D341Med (cell line): ENCODE results near the gene TMEM255B.
"Not testable (repeated sequence)": the region's sequence is repeated elsewhere in the genome, so short reads cannot be mapped to it uniquely, and the experiment has no call there.

Experiments
- DNase-seq: peaks from one replicate; pipeline ENCODE4 v3.0.0; 2012; ENCODE audit warnings: low spot score

The TMEM255B gene

GRCh38 chr13:113817860-113818691, 59.0 kb downstream of the TMEM255B start:
- no peak for DNase-seq

- no peak for DNase-seq
Observed at GRCh38 chr13:113818700-113819295, 59.8 kb downstream of the TMEM255B start.

- no peak for DNase-seq
Observed at GRCh38 chr13:113819341-113819730, 60.3 kb downstream of the TMEM255B start.

- DNase-seq: no peak
Observed at GRCh38 chr13:113819731-113820715, 61.0 kb downstream of the TMEM255B start.

GRCh38 chr13:113820813-113821651, 62.0 kb downstream of the TMEM255B start:
- no peak for DNase-seq

- DNase-seq: no peak
Observed at GRCh38 chr13:113821847-113822246, 62.8 kb downstream of the TMEM255B start.

GRCh38 chr13:113822266-113822665, 63.2 kb downstream of the TMEM255B start:
- DNase-seq: no peak

- no peak for DNase-seq
Observed at GRCh38 chr13:113822956-113823744, 64.1 kb downstream of the TMEM255B start.

GRCh38 chr13:113823771-113824170, 64.7 kb downstream of the TMEM255B start:
- no peak for DNase-seq

GRCh38 chr13:113825841-113826240, 66.8 kb downstream of the TMEM255B start:
- no peak for DNase-seq

- DNase-seq: not testable (repeated sequence)
Observed at GRCh38 chr13:113826446-113826845, 67.4 kb downstream of the TMEM255B start.

- no peak for DNase-seq
Observed at GRCh38 chr13:113827021-113827420, 68.0 kb downstream of the TMEM255B start.

GRCh38 chr13:113828282-113828825, 69.3 kb downstream of the TMEM255B start:
- no peak for DNase-seq

GRCh38 chr13:113830426-113830950, 71.5 kb downstream of the TMEM255B start:
- DNase-seq: not testable (repeated sequence)

GRCh38 chr13:113831061-113831460, 72.0 kb downstream of the TMEM255B start:
- no peak for DNase-seq

- DNase-seq: no peak
Observed at GRCh38 chr13:113832205-113832604, 73.2 kb downstream of the TMEM255B start.

GRCh38 chr13:113832631-113833030, 73.6 kb downstream of the TMEM255B start:
- no peak for DNase-seq

- no peak for DNase-seq
Observed at GRCh38 chr13:113833111-113833830, 74.2 kb downstream of the TMEM255B start.

- DNase-seq: not testable (repeated sequence)
Observed at GRCh38 chr13:113834006-113834405, 75.0 kb downstream of the TMEM255B start.
